ENCODE measurements around the gene LPP. TPM values are rescaled to one million over a fixed set of nuclear protein-coding genes. Genes with fewer than 3 reads are reported as not detected.

LPP gene
- polyA plus RNA-seq, 1 donor (not counting 4 experiments of a cell fraction or from before 2014, with no cell fraction given) = 16.0 TPM

DNA sequence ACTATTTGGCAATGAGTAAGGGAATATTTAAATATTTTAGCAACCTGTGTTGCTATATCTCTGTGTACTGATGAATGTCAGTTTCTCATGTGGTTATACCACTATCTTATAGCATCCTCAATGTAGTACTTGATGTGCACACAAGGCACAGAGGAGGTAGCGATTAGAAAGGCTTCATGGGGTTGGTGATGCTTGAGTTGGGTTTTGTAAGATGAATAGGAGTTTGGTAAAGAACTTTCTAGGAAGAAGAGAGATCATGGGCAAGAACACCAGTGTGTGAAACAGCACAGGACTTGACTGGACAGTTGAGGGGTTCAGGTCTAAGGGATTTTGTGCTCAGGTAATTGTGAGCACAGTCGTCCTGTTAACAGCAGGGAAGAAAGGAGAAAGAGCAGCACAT is 38.1 kb downstream of the LPP start:
- Histone ChIP-seq H3K4me3 (ENCODE audit: control insufficient read depth in 2 of 3, extremely low read depth in 1 of 3, insufficient read depth in 2 of 3, low read depth in 1 of 3, low read length in 3 of 3) (no peak overlapping the region), H4K20me1 (ENCODE audit: control insufficient read depth, extremely low read depth, insufficient read depth, low read length) (peaks cover 4% of the 10 kb centered on the region), H3K36me3 (ENCODE audit: control insufficient read depth in 2 of 2, extremely low read depth in 1 of 2, insufficient read depth in 2 of 2, low read length in 2 of 2) (peaks cover 3 to 9% of the 10 kb centered on the region in 2 experiments), H3K9ac (ENCODE audit: control insufficient read depth, extremely low read depth, insufficient read depth, low read length) (no peak overlapping the region), H3K27ac (ENCODE audit: control insufficient read depth, insufficient read depth, low read length) (no peak overlapping the region), H3K27me3 (ENCODE audit: control insufficient read depth, extremely low read depth, insufficient read depth, low read length) (no peaks in the 10 kb centered on the region), H3K4me2 (ENCODE audit: control insufficient read depth, extremely low read depth, insufficient read depth, low read depth, low read length) (no peak overlapping the region), H3K9me3 (ENCODE audit: control insufficient read depth, low read depth, low read length) (no peaks in the 10 kb centered on the region), H3K4me1 (ENCODE audit: control insufficient read depth, extremely low read depth, insufficient read depth, low read length) (peaks cover 28% of the 10 kb centered on the region), H3K9me1 (ENCODE audit: control insufficient read depth, extremely low read depth, insufficient read depth, low read length) (no peaks in the 10 kb centered on the region), H3K79me2 (ENCODE audit: control insufficient read depth, insufficient read depth, low read length) (peaks cover 62% of the 10 kb centered on the region), H2AFZ (ENCODE audit: control insufficient read depth, low read length) (no peak overlapping the region)
- TF ChIP-seq, protein P1, sequence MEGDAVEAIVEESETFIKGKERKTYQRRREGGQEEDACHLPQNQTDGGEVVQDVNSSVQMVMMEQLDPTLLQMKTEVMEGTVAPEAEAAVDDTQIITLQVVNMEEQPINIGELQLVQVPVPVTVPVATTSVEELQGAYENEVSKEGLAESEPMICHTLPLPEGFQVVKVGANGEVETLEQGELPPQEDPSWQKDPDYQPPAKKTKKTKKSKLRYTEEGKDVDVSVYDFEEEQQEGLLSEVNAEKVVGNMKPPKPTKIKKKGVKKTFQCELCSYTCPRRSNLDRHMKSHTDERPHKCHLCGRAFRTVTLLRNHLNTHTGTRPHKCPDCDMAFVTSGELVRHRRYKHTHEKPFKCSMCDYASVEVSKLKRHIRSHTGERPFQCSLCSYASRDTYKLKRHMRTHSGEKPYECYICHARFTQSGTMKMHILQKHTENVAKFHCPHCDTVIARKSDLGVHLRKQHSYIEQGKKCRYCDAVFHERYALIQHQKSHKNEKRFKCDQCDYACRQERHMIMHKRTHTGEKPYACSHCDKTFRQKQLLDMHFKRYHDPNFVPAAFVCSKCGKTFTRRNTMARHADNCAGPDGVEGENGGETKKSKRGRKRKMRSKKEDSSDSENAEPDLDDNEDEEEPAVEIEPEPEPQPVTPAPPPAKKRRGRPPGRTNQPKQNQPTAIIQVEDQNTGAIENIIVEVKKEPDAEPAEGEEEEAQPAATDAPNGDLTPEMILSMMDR (optimal IDR thresholded peaks at IDR 0.05 in 1 of 3, IDR thresholded peaks at IDR 0.05 in 1 of 3, conservative IDR thresholded peaks at IDR 0.05 in 1 of 3; ENCODE audit: extremely low read depth in 1 of 3, insufficient read depth in 2 of 3, low read length in 3 of 3) = no peak
- TF ChIP-seq EZH2 (IDR thresholded peaks at IDR 0.05; ENCODE audit: low read length) = no peak
- DNase-seq (ENCODE audit: low read depth, low spot score) = no peak
- FAIRE-seq = no peak
- dilution Hi-C loops (cut with MboI; ENCODE audit: extremely low pct_ligation_motif_present, low sequenced_read_pairs) = no loop called here

DNA sequence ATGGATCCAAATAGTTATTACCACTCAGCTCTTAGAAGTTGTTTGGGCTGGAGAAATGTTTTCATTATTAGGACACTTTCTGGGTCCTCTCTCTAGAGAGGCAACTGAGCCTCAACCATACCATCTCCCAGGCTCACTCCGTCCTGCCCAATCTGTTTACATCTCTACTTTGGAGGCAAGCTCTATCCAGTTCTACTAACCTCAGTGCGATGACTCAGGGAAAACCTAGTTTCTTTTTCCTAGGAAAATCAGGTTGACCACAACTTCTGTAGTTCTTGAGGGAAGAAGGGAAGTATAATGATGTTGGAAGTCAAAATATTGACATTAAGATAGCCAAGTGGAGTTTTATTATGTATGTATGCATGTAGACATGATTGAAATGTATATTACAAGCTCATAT is 40.4 kb downstream of the LPP start:
- no peak for TF ChIP-seq EZH2 (IDR thresholded peaks at IDR 0.05; ENCODE audit: low read length)
- TF ChIP-seq, protein P1 (optimal IDR thresholded peaks at IDR 0.05 in 1 of 3, IDR thresholded peaks at IDR 0.05 in 1 of 3, conservative IDR thresholded peaks at IDR 0.05 in 1 of 3; ENCODE audit: extremely low read depth in 1 of 3, insufficient read depth in 2 of 3, low read length in 3 of 3) = no peak
- H3K9ac ChIP-seq (ENCODE audit: control insufficient read depth, extremely low read depth, insufficient read depth, low read length) = no peak overlapping the region
- peaks cover 3 to 11% of the 10 kb centered on the region in 2 experiments for H3K36me3 ChIP-seq (ENCODE audit: control insufficient read depth in 2 of 2, extremely low read depth in 1 of 2, insufficient read depth in 2 of 2, low read length in 2 of 2)
- FAIRE-seq = no peak
- H3K9me1 ChIP-seq (ENCODE audit: control insufficient read depth, extremely low read depth, insufficient read depth, low read length) = no peaks in the 10 kb centered on the region
- H3K9me3 ChIP-seq (ENCODE audit: control insufficient read depth, low read depth, low read length) = no peaks in the 10 kb centered on the region
- no peak overlapping the region for H3K27ac ChIP-seq (ENCODE audit: control insufficient read depth, insufficient read depth, low read length)
- H4K20me1 ChIP-seq (ENCODE audit: control insufficient read depth, extremely low read depth, insufficient read depth, low read length) = peaks cover 9% of the 10 kb centered on the region
- H3K4me1 ChIP-seq (ENCODE audit: control insufficient read depth, extremely low read depth, insufficient read depth, low read length) = peaks cover 23% of the 10 kb centered on the region
- H3K79me2 ChIP-seq (ENCODE audit: control insufficient read depth, insufficient read depth, low read length) = peaks cover 80% of the 10 kb centered on the region
- dilution Hi-C loops (cut with MboI; ENCODE audit: extremely low pct_ligation_motif_present, low sequenced_read_pairs) = no loop called here
- no peak overlapping the region for H3K4me2 ChIP-seq (ENCODE audit: control insufficient read depth, extremely low read depth, insufficient read depth, low read depth, low read length)
- no peak overlapping the region for H3K4me3 ChIP-seq (ENCODE audit: control insufficient read depth in 2 of 3, extremely low read depth in 1 of 3, insufficient read depth in 2 of 3, low read depth in 1 of 3, low read length in 3 of 3)
- H2AFZ ChIP-seq (ENCODE audit: control insufficient read depth, low read length) = no peak overlapping the region
- no peak for DNase-seq (ENCODE audit: low read depth, low spot score)
- no peaks in the 10 kb centered on the region for H3K27me3 ChIP-seq (ENCODE audit: control insufficient read depth, extremely low read depth, insufficient read depth, low read length)

Measured in keratinocyte (primary cell).